GM19043 (cell line): ENCODE results near the gene TOM1L2.
"Not testable (repeated sequence)": the region's sequence is repeated elsewhere in the genome, so short reads cannot be mapped to it uniquely, and the experiment has no call there.

ENCODE experiments used
- ATAC-seq: cut with Tn5 transposase; IDR thresholded peaks from one replicate; pipeline ENCODE4 v1.9.1; 2021; ENCODE audit warnings: low read depth; ENCODE audit not compliant: unreplicated experiment

The TOM1L2 gene

DNA sequence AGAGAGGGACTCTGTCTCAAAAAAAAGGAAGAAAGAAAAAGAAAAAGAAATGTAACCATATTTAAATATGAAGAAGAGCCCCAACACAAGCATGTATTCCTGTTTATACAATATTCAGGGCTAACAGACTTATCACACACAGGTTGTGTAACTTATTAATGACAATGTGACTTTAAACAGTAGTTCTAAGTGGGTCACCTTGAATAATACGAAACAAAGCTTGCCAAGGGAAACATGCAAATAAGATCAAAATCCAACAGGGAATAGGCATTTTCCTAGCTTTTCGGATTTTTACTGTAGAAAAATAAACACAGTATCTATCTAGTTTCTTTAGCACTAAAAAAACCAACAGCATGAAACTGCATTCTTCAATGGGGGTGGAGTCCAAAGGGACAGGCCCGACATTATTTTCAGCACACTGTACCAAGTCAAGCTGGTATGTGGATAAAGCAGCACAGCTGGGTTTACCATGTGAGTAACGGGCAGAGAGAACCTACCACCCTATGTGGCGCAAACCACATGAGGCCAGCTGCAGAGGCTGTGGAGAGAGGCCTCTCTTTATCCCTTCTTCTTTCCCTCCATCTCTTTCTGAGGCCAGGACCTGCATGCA, 45.3 kb downstream of the TOM1L2 start:
- ATAC-seq, result no peak

DNA sequence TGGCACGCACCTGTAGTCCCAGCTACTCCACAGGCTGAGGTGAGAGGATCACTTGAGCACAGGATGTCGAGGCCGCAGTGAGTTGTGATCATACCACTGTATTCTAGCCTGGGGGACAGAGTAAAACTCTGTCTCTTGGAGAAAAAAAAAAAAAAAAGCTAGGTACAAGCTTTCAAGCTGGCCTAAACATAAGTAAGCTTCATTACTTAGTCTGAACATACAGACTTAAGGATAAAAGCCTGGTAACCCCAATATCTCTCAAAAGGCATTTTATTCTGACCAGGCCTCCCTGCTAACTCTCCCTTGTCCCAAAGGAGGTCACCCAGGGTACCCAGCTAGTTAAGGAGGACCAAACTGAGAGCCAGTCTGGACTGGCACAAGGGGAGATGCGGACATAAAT, 46.2 kb downstream of the TOM1L2 start:
- ATAC-seq, result no peak

DNA sequence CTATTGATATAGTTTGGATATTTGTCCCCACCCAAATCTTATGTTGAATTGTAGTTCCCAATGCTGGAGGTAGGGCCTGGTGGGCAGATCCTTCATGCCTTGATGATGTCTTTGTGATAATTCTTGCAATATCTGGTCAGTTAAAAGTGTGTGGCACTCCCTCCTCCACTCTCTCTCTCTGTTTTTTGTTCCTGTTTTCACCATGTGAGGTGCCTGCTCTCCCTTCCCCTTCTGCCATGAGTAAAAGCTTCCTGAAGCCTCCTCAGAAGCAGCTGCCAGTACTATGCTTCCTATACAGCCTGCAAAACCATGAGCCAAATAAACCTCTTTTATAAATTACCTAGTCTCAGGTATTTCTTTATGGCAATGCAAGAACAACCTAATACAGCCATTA, 47.3 kb downstream of the TOM1L2 start:
- no peak for ATAC-seq

DNA sequence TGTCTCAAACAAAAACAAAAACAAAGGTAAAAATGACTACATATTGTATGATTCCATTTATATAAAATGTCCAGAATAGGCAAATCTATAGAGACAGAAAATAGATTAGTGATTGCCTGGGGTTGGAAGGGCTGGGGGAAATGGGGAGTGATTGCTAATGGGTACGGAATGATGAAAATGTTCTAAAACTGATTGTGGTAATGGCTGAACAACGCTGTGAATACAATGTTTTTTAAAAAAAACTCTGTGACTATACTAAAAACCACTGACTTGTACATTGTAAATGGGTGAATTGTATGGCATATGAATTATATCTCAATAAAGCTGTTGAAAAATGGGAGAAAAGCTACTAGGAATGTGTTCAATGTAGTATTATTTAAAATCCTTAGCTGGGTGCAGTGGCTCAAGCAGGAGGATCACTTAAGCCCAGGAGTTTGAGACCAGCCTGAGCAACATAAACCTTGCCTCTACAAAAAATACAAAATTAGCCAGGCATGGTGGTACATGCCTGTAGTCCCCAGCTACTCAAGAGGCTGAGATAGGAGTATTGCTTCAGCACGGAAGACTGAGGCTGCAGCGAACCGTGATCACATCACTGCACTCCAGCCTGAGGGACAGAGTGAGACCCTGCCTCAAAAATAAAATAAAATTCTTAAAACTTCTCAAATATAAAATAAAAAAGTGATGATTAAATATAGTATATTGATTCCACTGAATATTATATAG, 47.9 kb downstream of the TOM1L2 start:
- ATAC-seq, result no peak

DNA sequence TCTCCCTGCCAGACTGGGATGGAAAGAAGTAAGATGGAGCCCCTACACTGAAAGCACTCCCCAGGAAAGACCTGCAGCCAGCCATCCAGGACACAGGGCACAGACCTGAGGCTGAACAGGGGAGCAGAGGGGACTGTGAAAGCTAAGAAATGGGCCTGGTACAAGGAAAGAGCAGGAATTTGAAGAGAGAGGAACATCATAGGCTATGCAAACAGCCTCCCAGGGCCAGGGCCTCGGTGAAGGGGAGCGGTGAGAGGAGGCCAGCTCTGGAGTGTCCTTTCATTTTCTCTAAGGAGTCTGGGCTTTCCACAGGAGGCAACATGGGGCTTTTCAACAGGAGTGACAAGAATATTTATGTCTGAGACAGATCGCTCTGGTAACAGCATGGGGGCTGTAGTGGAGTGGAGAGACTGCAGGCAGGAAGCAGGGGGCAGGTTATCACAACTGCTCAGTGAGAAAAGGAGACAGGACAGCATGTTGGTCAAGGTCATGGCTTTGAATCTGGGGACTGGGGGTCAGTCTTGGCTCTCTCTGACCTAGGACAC, 50.1 kb downstream of the TOM1L2 start:
- ATAC-seq, result no peak

DNA sequence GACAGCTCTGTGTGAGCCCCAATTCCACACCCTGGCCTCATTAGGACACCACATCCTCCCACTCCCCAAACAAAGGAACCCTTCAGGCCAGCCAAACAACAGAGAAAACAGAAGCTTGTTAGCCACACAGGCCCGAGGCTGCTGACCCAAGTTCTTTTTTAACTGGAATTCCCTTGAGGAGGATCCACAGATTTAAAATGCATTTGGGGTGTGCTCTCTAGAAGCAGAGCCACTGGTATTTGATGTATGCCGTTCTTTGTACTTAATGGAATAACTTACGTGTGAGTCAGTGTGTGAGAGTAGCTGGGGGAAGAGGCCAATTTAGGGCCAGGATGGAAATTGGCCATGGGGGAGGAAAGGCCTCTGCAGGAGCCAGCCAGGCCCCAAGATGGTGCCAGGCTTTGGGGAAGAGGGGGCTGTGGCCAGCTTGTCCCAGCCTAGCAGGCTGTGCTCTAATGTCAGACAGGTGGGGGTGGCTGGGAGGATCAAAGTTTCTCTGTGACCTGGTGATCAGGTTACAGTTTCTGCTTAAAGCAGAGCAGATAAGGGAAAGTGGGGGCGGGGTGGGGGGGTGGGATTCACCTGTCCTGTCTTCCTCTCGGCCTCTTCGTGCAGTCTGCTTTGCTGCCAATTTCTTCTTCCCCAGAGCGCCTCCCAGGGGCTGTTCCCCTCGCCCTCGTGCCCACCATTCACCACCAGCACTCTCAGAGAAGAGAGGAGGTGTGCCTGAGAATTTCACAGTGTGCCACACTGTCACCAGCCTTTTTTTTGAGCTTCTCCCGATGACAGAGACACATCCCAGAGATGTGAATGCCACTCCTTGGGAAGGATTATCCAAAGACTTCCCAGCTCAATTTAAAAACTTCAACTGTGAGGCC, 50.8 kb downstream of the TOM1L2 start:
- no peak for ATAC-seq

DNA sequence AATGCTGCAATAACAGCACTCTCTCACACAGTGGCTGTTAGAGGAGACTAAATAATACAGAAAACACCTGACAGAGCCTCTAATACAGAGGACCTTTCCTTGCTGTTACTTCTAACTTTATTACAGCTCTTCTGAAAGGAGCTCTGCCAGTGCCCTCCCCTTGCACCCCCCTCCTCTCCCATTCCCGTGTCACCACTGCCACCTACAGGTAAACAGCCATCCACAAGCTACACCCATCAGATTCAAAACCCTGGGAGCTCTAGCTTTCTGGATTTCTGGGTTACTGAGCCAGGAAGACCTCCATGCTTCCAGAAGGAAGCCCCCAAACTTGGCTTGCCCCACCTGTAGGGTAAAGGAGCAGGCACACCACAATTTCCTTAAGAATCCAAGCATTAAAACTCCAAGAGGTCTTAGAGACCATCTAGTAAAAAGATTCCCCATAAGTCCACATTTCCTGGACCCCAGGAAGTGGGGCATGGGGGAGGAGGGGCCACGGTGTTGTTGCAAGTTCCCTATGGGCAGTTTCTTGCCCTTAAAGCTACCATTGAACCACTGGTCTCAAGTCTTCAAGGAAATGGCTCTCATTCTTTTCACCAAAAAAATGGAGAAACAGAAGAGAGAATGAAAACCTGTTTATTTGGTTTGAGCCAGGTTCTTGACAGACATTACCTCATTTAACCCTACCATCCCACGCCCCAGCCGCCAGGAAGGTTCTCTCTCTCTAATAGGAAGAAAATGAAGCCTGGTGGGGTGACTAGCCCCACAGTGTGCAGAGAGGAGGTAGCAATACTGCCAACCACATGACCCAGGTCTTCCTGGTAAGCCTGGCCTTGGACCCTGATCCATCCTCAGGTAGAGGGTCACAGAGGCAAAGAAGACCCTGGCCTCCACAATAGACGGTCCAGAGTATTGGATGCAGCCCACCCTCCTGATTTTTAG, 52.8 kb downstream of the TOM1L2 start:
- no peak for ATAC-seq

DNA sequence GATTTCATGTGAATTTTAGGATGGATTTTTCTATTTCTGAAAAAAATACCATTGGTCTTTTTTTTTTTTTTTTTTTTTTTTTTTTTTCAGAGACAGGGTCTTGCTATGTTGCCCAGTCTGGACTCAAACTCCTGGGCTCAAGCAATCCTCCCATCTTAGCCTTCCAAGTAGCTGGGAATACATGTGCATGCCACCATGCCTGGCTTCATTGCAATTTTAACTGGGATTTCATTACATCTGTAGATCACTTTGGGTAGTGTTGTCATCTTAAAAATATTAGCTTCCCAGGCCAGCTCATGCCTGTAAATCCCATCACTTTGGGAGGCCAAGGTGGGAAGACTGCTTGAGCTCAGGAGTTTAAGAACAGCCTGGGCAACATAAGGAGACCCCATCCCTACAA, 54.8 kb downstream of the TOM1L2 start:
- no peak for ATAC-seq

DNA sequence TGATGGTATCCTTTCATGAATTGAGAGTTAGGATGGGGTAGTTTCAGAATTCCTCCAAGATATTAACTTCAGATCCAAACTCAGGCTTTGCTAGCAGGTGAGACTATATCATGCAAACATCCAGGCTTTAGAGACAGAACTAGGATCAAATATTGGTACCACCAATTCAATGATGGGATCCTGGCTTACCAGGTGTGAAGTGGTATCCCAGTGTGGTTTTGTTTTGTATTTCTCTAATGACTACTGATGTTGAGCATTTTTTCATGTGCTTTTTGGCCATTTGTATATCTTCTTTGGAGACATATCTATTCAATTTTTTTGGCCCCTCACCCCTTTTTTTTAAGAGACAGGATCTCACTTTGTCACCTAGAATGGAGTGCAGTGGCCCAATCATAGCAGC, 57.0 kb downstream of the TOM1L2 start:
- ATAC-seq, result no peak

DNA sequence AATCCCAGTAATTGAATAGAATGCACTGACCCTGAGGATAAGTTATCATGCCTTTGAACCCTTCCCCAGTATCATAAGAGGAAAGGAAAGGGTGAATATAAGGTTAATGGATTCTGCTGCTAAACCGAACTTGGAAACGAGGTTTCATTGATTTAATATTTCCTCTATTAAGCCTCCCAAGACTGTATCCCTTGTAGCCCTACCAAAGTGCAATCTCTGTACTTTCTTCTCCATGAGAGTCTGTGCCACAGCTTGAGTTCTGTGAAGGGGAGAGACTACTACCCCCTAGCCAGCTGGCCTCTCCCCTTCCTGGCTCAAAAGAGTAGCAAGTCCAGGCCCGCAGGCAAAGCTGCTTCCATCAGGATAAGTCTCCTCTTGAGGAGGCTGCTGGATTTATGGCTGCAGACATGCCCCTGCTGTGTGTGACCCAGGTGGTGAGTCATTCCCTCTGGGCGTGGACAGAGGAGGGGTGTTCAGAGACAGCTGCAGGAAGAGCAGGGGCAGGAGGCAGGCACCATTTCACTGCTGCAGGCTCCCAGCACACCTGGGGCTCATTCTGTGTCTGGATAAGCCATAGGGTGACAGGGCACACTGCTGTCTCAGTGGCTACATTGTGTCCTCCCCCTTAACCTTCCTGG, 58.4 kb downstream of the TOM1L2 start:
- ATAC-seq, result no peak

DNA sequence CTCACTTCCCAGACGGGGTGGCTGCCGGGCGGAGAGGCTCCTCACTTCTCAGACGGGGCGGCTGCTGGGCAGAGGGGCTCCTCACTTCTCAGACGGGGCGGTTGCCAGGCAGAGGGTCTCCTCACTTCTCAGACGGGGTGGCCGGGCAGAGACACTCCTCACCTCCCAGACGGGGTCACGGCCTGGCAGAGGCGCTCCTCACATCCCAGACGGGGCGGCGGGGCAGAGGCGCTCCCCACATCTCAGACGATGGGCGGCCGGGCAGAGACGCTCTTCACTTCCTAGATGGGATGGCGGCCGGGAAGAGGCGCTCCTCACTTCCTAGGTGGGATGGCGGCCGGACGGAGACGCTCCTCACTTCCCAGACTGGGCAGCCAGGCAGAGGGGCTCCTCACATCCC, 59.9 kb downstream of the TOM1L2 start:
- not testable (repeated sequence) for ATAC-seq

DNA sequence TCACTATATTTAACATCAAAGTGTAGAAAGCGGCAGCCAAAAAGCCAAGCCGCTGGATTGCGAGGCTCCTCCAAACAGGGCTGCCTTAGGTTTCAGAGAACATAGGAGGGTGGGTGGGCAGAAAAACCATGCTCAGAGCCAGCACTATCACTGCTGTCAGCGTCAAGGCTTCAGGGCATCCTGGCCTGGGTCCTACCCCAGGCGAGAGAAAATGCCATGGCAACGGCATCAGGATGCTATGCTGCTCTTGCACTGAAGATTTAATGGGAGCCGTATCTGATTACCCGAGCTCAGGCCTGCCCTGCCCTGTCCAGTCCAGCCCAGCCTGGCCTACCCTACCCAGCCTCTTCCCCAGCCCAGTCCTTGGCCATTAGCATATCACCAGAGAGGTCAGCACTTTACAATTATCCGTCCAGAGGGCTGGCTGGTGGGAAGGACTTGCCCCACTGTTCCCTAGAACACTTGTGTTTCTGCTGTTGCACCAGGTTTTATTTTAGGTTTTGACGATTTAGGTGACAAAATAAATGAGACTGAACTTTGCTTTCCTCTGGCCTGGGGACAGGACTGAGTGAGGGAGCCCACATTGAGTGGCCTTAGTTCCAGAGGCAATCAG, 61.1 kb downstream of the TOM1L2 start:
- ATAC-seq, result no peak

DNA sequence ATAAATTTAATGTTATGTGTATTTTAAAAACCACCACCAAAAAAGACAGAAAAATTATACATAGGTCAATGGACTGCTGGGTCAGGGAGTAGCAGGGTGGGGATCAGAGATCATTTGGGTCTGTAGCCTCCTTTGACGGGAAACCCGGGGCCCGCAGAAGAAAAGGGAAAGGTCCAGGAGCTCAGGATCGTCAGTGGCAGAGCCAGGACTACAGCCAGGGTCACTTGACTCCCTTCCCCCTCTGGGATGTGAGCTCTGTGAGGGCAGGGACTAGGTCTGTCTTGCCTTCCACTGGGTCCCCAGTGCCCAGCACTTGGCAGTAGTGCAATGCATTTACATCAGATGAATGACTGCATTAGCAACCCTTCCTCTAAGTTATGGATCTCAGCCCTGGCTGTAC, 62.1 kb downstream of the TOM1L2 start:
- no peak for ATAC-seq

DNA sequence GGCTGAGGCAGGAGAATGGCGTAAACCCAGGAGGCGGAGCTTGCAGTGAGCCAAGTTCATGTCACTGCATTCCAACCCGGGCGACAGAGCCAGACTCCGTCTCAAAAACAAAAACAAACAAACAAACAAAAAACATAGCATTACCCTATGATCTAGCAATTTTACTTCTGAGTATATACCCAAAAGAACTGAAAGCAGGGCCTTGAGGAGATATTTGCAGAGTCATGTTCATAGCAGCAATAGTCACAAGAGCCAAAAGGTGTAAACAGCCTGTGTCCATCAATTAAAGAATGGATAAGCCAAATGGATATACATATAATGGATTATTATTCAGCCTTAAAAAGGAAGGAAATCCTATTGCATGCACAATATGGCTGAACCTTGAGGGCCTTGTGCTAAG, 63.1 kb downstream of the TOM1L2 start:
- no peak for ATAC-seq

DNA sequence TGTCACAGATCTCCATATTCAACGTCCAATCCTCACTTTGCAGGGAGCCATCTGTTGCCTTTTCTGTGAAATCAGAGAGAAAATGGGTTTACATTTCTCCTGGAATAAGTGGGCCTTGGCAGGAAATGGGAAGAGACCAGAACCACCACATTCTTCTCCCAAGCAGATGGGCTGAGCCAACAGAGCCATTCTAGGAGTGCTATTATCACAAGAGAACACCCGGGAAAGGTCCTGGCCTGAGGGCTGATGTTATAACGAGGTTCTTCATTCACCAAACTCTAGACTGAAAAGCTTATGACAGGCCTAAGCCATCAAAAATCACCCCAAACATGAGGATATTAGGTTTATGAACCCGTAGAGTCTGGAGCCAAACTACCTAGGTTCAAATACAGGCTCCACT, 64.7 kb downstream of the TOM1L2 start:
- no peak for ATAC-seq

DNA sequence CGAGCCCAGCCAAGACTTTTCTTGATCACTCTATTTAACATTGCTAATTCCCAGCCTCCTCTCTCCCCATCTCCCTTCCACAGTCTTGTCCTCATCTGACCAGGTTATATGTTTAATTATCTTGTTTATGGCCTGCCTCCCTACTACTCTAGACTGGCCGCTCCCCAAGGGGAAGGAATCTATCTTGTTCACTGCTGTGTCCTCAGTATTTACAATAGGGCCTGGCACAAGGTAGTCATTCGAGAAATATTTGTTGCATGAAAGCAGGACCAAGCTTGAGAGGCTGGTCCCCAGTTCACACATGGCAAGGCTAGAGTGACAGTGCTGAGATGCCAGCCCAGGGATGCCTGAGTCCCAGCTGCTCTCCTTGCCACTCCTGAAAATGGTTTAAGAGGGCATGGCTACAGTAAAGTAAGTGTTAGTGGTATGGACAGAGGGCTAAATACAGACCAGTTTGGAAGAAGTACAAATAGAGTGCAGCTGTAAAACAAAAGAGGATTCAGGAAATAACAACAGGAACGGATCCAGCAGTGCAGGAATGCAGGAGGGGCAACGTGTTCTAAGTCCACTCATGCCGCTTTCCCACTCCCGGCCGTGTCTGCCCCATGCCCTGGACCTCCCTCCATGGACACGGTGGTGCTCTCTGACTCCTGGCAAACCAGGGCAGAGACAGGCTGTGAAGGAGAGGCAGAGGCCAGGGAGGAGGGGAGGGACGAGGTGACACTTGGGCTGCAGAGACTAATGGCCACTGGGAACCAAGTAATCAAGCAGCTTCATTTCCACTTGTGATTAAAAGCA, 65.6 kb downstream of the TOM1L2 start:
- ATAC-seq, result no peak

DNA sequence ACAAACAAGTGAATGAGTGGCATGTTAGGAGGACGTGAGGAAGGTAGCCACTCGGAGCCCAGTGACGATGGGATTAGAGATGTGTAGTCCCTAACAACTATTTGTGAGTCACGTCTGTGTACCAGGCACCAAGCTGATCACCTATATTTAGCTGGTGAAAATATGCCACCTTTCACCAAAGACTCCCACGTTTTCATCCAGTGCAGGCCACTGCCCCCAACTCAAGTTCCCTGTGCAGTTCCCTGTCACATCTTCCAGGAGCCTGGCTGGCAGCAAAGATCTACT, 67.2 kb downstream of the TOM1L2 start:
- ATAC-seq, result no peak

DNA sequence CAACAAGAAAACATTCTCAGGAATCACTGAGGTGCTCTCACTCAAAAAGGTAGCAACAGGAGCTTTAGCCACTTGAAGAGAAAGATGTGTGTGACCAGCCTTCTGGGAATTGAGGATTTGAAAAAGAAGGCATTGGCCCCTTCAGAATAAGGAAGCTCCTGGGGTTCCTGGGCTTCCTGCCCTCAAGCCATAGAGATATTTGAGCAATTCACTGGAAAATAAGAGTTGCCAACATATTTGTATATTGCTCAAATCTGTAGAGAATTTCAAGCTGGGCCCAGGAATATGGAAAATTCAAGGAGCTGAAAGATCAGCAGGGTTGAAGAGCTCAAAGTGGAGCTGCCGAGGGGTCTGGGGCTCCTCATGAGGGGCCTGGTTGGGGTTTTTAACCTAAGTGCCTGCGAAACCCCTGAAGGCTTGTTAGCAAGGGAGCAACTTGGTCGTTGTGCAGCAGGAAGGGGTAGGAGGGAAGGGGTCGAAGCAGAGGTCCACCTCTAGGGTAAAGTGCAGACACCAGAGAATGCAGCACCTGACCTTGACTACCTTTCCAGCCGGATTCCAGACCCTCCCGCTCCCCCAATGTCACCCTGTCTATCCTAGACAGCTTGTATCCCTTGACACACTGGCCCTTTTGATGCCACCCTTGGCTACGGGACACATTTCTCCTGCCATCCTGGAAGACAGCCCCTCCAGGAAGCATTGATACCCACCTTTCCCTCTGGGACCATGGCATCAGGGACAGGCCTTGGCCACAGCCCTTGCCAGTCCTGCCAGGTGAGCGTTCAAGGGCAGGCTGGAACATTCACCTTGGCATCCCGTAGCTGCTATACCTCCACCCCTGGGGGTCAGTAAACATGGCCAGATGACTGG, 67.8 kb downstream of the TOM1L2 start:
- ATAC-seq, result no peak
